Body of pancreas (tissue), 4 donors: ENCODE results near the gene ACTG1. TPM values are rescaled to one million over a fixed set of nuclear protein-coding genes. Genes with fewer than 3 reads are reported as not detected.

Source experiments
- ATAC-seq: fragments of 150-250 bp; one replicate; pipeline ENCODE4 v1.9.1; 2016
- DNase-seq, 4 donors: peaks; one replicate each; pipeline ENCODE4 v3.0.0-alpha.2; 2019
- H3K27ac ChIP-seq, 4 donors: fragments of 200-600 bp; sonication (generic); 1 replicate in 3 of 4; 2 replicates in 1 of 4; pipeline versions ENCODE4 v1.5.1 to v1.6.1; 2016 to 2019; ENCODE audit warnings: mild to moderate bottlenecking in 1 of 4, mixed read lengths in 1 of 4, moderate library complexity in 1 of 4
- H3K27me3 ChIP-seq, 2 donors: fragments of 200-600 bp; sonication (generic); one replicate each; pipeline ENCODE4 v1.6.0; 2016; ENCODE audit warnings: mild to moderate bottlenecking in 1 of 2
- H3K36me3 ChIP-seq, 2 donors: fragments of 200-600 bp; sonication (generic); replicated peaks in 1 of 2; 2 replicates each; pipeline ENCODE4 v1.5.1; 2016; ENCODE audit warnings: low read depth in 2 of 2; ENCODE audit not compliant: insufficient read depth in 1 of 2
- H3K4me1 ChIP-seq: fragments of 200-600 bp; sonication (generic); one replicate; pipeline ENCODE4 v1.6.0; 2016
- H3K4me3 ChIP-seq, 2 donors: fragments of 200-600 bp; sonication (generic); 1 replicate in 1 of 2; 2 replicates in 1 of 2; pipeline ENCODE4 v1.5.1; 2016 to 2019
- H3K9me3 ChIP-seq, 3 donors: fragments of 200-600 bp; sonication (generic); 1 replicate in 2 of 3; 2 replicates in 1 of 3; pipeline ENCODE4 v1.5.1; 2016
- POLR2A ChIP-seq, 3 donors: fragments of 450-650 bp; IDR thresholded peaks; one replicate each; pipeline ENCODE4 v1.6.1; 2016; ENCODE audit warnings: antibody characterized with exemption in 3 of 3, mild to moderate bottlenecking in 2 of 3
- WGBS, 2 donors: methylation state at CpG; one replicate each; pipeline ENCODE4 v1.1.5; 2017; 5-methylcytosine and 5-hydroxymethylcytosine counted together
- intact Hi-C: fragments of 100-400 bp; cut with DNase I; formaldehyde crosslinking; loops from one replicate; pipeline ENCODE4 v1.15.1; 2023
- total RNA-seq, 2 donors: library from RNA; depleted of rRNA; stranded (reverse); fragments of >200 nt; gene quantifications; one replicate each; pipeline ENCODE4 v1.1.0, GENCODE V29; 2016
- TF ChIP-seq, protein P1 (sequence below), 7 experiments: fragments of 450-650 bp in 4 of 7; fragments of 200-600 bp in 3 of 7; sonication (generic) in 3 of 7; IDR thresholded peaks; one replicate each; pipeline ENCODE4 v1.5.1; 2016 to 2019; ENCODE audit warnings: antibody characterized with exemption in 7 of 7

The ACTG1 gene
- total RNA-seq, 2 donors from 2014 or later: 1,634 to 1,790 TPM

DNA sequence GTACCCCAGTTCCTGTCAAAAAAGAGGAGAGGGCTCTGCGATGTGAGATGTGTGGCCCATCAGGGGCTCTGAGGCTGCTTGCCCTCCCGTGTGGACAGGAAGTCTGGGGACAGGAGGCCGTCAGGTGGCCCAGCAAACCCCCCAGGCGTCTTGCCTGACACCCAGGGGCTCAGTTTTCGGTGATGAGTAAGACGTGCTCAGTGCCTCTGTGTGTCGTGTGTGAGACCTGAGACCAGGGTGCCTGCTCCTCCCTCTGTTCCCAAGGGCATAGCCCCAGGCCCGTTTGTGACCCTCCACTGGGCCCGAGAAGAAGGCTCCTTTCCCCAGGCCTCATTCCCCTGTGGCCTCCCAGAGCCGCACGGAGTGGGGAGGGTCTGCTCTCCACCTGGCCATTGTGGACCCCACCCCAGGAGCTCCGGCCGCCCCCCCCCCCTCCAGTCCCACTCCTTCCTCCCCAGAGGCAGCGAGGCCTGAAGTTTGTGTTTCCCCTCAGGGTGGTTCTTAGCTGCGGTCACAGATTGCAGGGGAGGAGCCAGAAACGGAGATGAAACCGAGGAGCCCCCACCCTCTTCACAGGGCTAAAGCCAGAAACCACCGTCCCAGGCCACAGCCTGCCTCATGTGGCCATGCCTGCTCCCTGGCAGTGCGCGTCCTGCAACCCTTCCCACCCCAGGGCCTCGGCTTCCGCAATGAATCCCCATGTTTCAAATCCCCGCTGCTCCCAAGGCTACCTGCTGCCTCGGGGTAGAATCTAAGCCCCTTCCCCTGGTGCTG is 4.9 kb upstream of the ACTG1 start:
- H3K4me3 ChIP-seq: no peak overlapping the region

DNA sequence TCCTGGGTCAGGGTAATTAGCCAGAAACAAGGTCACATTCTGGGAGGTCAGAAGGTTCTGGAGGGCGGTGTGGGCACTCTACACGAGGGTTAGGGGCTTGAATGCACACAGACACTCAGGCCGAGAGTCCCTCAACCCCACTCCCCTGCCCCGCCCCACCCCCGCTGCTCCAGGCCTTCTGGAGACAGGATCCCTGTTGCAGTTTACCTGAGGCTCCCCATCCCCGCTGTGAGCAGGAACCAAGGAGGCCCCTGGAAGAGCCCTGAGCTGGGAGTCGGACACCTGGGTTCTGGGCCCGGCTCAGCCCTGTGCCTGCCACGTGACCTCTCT is 4.4 kb upstream of the ACTG1 start:
- Histone ChIP-seq H3K9me3 (no peaks in the 10 kb centered on the region), H3K27ac (peak overlapping the region in 1 of 4 donors; percentile 99), H3K4me1 (peaks cover 60% of the 10 kb centered on the region), H3K36me3 (no peaks in the 10 kb centered on the region), H3K27me3 (no peaks in the 10 kb centered on the region), H3K4me3 (no peak overlapping the region)
- ATAC-seq (no peak), DNase-seq (no peak)
- intact Hi-C loops: no loop called here
- no peak for TF ChIP-seq POLR2A (IDR thresholded peaks at IDR 0.05)
- TF ChIP-seq, protein P1, sequence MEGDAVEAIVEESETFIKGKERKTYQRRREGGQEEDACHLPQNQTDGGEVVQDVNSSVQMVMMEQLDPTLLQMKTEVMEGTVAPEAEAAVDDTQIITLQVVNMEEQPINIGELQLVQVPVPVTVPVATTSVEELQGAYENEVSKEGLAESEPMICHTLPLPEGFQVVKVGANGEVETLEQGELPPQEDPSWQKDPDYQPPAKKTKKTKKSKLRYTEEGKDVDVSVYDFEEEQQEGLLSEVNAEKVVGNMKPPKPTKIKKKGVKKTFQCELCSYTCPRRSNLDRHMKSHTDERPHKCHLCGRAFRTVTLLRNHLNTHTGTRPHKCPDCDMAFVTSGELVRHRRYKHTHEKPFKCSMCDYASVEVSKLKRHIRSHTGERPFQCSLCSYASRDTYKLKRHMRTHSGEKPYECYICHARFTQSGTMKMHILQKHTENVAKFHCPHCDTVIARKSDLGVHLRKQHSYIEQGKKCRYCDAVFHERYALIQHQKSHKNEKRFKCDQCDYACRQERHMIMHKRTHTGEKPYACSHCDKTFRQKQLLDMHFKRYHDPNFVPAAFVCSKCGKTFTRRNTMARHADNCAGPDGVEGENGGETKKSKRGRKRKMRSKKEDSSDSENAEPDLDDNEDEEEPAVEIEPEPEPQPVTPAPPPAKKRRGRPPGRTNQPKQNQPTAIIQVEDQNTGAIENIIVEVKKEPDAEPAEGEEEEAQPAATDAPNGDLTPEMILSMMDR (IDR thresholded peaks at IDR 0.05): no peak
- 92 to 96% methylated on average over 5 to 9 of the region's 9 CpGs for WGBS, 2 donors

More for the DNA sequence above, 4.9 kb upstream of the ACTG1 start:
- WGBS, 2 donors: 78 to 85% methylated on average over 19 to 23 of the region's 24 CpGs
- no peaks in the 10 kb centered on the region for H3K9me3 ChIP-seq
- H3K4me1 ChIP-seq: peaks cover 60% of the 10 kb centered on the region
- no peaks in the 10 kb centered on the region for H3K36me3 ChIP-seq
- DNase-seq: peak in 1 of 4 donors; percentile 20
- no peaks in the 10 kb centered on the region for H3K27me3 ChIP-seq
- intact Hi-C loops: no loop called here
- peak overlapping the region in 1 of 4 donors; percentile 76 for H3K27ac ChIP-seq
- TF ChIP-seq, protein P1 (IDR thresholded peaks at IDR 0.05): no peak
- ATAC-seq: no peak

DNA sequence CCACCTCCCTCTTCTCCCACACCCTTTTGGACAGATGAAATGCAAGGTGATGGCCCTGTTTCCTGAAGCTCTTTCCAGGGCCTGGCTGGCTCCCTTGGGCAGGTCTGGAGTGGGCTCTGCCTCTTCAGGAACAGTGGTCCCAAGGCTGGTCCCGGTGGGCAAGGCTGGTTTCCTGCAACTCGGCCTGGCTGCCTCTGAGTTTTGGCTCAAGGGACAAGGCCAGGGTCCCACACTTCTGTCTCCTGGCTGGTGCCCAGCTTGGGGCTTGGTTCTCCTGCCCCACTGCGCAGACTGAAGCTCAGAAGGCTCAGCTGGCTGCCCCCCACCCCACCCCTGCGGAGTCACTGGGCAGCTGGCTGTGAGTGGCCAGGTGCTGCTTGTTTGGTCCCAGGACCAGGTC is 3.8 kb upstream of the ACTG1 start:
- 40 to 84% methylated on average over 1 to 4 of the region's 4 CpGs for WGBS, 2 donors
- TF ChIP-seq POLR2A (IDR thresholded peaks at IDR 0.05): no peak
- TF ChIP-seq, protein P1 (IDR thresholded peaks at IDR 0.05): no peak
- Histone ChIP-seq H3K27ac (peak overlapping the region in 3 of 4 donors; percentile 0 to 100 (median 99)), H3K27me3 (no peaks in the 10 kb centered on the region), H3K36me3 (no peaks in the 10 kb centered on the region), H3K4me1 (peaks cover 60% of the 10 kb centered on the region), H3K4me3 (no peak overlapping the region), H3K9me3 (no peaks in the 10 kb centered on the region)
- DNase-seq (peak in 1 of 4 donors; percentile 17), ATAC-seq (no peak)
- intact Hi-C loops: no loop called here

DNA sequence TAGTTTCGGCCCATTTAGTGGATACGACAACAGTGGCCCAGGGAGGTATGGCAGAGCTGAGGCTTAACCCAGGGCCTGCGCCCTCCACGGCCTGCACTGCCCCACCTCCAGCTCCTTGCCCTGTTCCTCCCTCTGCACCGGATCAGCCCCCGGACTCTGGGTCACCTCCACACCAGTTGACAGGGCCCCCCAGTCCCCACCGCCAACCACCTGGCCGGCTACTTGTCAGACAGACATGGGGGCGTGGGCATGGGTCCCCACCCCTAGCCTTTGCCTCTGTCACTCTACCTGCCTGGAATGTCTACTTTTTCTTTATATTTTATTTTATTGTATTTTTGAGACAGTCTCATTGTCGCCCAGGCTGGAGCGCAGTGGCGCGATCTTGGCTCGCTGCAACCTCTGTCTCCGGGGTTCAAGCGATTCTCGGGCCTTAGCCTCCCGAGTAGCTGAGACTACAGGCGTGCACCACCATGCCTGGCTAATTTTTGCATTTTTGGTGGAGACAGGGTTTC is 3.0 kb upstream of the ACTG1 start:
- ATAC-seq: no peak
- WGBS, 2 donors: 65 to 73% methylated on average over 19 of the region's 19 CpGs
- TF ChIP-seq, protein P1 (IDR thresholded peaks at IDR 0.05): no peak
- TF ChIP-seq POLR2A (IDR thresholded peaks at IDR 0.05): no peak
- Histone ChIP-seq H3K4me1 (peaks cover 60% of the 10 kb centered on the region), H3K9me3 (no peaks in the 10 kb centered on the region), H3K36me3 (peaks cover 0 to 6% of the 10 kb centered on the region in 2 donors), H3K27ac (peak overlapping the region; percentile 99 to 100 (median 99)), H3K4me3 (no peak overlapping the region), H3K27me3 (no peaks in the 10 kb centered on the region)
- intact Hi-C loops: no loop called here
- DNase-seq: peak in 2 of 4 donors; percentile 9 to 37
